Loucy (cell line): ENCODE results near the gene CCDC3.

ENCODE experiments used
- H2AFZ ChIP-seq: fragments of 200-600 bp; sonication (generic); 2 replicates; pipeline ENCODE4 v1.6.0; 2016; ENCODE audit warnings: antibody characterized with exemption, mild to moderate bottlenecking, low read length, moderate library complexity
- H3F3A ChIP-seq: fragments of 200-600 bp; 2 replicates; pipeline ENCODE4 v1.6.0; 2016; ENCODE audit warnings: antibody characterized with exemption, low read depth, mild to moderate bottlenecking
- H3K27me3 ChIP-seq: fragments of 200-600 bp; sonication (generic); 2 replicates; pipeline ENCODE4 v1.6.1; 2014; ENCODE audit warnings: low read length, mild to moderate bottlenecking; ENCODE audit not compliant: insufficient read depth, poor library complexity, severe bottlenecking
- H3K36me3 ChIP-seq: fragments of 200-600 bp; sonication (generic); 2 replicates; pipeline ENCODE4 v1.6.1; 2016; ENCODE audit warnings: low read length; ENCODE audit not compliant: insufficient read depth
- H3K4me1 ChIP-seq: fragments of 200-600 bp; sonication (generic); 2 replicates; pipeline ENCODE4 v1.5.1; 2014; ENCODE audit warnings: low read length, mild to moderate bottlenecking; ENCODE audit not compliant: insufficient read depth, poor library complexity, severe bottlenecking
- H3K4me2 ChIP-seq: fragments of 200-600 bp; sonication (generic); 2 replicates; pipeline ENCODE4 v1.6.0; 2014; ENCODE audit warnings: antibody characterized with exemption, low read length, low read depth, mild to moderate bottlenecking; ENCODE audit not compliant: poor library complexity, severe bottlenecking
- H3K4me3 ChIP-seq: fragments of 200-600 bp; sonication (generic); 2 replicates; pipeline ENCODE4 v1.5.1; 2014; ENCODE audit warnings: low read length, mild to moderate bottlenecking, mixed read lengths; ENCODE audit not compliant: poor library complexity, severe bottlenecking
- H3K79me2 ChIP-seq: fragments of 200-600 bp; sonication (generic); 2 replicates; pipeline ENCODE4 v1.6.1; 2014; ENCODE audit warnings: low read length; ENCODE audit not compliant: insufficient read depth
- H3K9ac ChIP-seq: fragments of 200-600 bp; sonication (generic); 2 replicates; pipeline ENCODE4 v1.6.0; 2014; ENCODE audit warnings: mild to moderate bottlenecking, low read depth, low read length, moderate library complexity; ENCODE audit not compliant: poor library complexity, severe bottlenecking
- H3K9me2 ChIP-seq: fragments of 200-600 bp; sonication (generic); replicated peaks from 2 replicates; pipeline ENCODE4 v1.6.1; 2016; ENCODE audit warnings: low read depth, low read length, mixed read lengths
- H3K9me3 ChIP-seq: fragments of 200-600 bp; sonication (generic); 2 replicates; pipeline ENCODE4 v1.6.1; 2014; ENCODE audit warnings: mild to moderate bottlenecking, antibody characterized with exemption, low read length, low read depth; ENCODE audit not compliant: insufficient read depth
- H4K20me1 ChIP-seq: fragments of 200-600 bp; sonication (generic); 2 replicates; pipeline ENCODE4 v1.6.0; 2014; ENCODE audit warnings: antibody characterized with exemption, low read length, mild to moderate bottlenecking; ENCODE audit not compliant: insufficient read depth, poor library complexity, severe bottlenecking
- CTCF ChIP-seq: fragments of 200-600 bp; sonication (generic); conservative IDR thresholded peaks from 2 replicates; pipeline ENCODE4 v1.5.1; 2014; ENCODE audit warnings: mild to moderate bottlenecking, antibody characterized with exemption, low read length
- EZH2phosphoT487 ChIP-seq: fragments of 200-600 bp; IDR thresholded peaks from 2 replicates; pipeline ENCODE4 v1.6.1; 2018; ENCODE audit warnings: antibody characterized with exemption, mild to moderate bottlenecking, moderate library complexity, borderline replicate concordance

The CCDC3 gene

GRCh38 chr10:13003759-13004158 lies 2.2 kb upstream of the CCDC3 start:
- no peak overlapping the region for H2AFZ ChIP-seq
- no peak overlapping the region for H3K9ac ChIP-seq
- H4K20me1 ChIP-seq: no peaks in the 10 kb centered on the region
- H3F3A ChIP-seq: no peaks in the 10 kb centered on the region
- no peak overlapping the region for H3K4me2 ChIP-seq
- TF ChIP-seq CTCF: no peak
- TF ChIP-seq EZH2phosphoT487: no peak
- H3K4me3 ChIP-seq: no peak overlapping the region
- no peaks in the 10 kb centered on the region for H3K36me3 ChIP-seq
- H3K4me1 ChIP-seq: no peaks in the 10 kb centered on the region
- no peaks in the 10 kb centered on the region for H3K9me3 ChIP-seq
- H3K9me2 ChIP-seq: no peaks in the 10 kb centered on the region
- H3K27me3 ChIP-seq: no peaks in the 10 kb centered on the region
- H3K79me2 ChIP-seq: no peaks in the 10 kb centered on the region

GRCh38 chr10:13003004-13003403 lies 1.5 kb upstream of the CCDC3 start:
- Histone ChIP-seq H3K9me3 (no peaks in the 10 kb centered on the region), H3K27me3 (no peaks in the 10 kb centered on the region), H3K4me2 (no peak overlapping the region), H4K20me1 (no peaks in the 10 kb centered on the region), H3K79me2 (no peaks in the 10 kb centered on the region), H3K4me3 (no peak overlapping the region), H3F3A (no peaks in the 10 kb centered on the region), H3K9me2 (no peaks in the 10 kb centered on the region), H3K9ac (no peak overlapping the region), H2AFZ (peak overlapping the region; percentile 46; the same call in 1 of the 2 replicates), H3K4me1 (no peaks in the 10 kb centered on the region), H3K36me3 (no peaks in the 10 kb centered on the region)
- no peak for TF ChIP-seq EZH2phosphoT487
- no peak for TF ChIP-seq CTCF

GRCh38 chr10:13001887-13002212 lies 337 bp upstream of the CCDC3 start:
- Histone ChIP-seq H3F3A (no peaks in the 10 kb centered on the region), H3K4me1 (no peaks in the 10 kb centered on the region), H3K4me2 (no peak overlapping the region), H3K9me3 (no peaks in the 10 kb centered on the region), H3K27me3 (no peaks in the 10 kb centered on the region), H3K4me3 (no peak overlapping the region), H4K20me1 (no peaks in the 10 kb centered on the region), H2AFZ (no peak overlapping the region), H3K9ac (no peak overlapping the region), H3K79me2 (no peaks in the 10 kb centered on the region), H3K9me2 (no peaks in the 10 kb centered on the region), H3K36me3 (no peaks in the 10 kb centered on the region)
- no peak for TF ChIP-seq EZH2phosphoT487
- no peak for TF ChIP-seq CTCF
